Rectal smooth muscle tissue (tissue), 1 donor: ENCODE measurements around the gene GTPBP1.
A peak's percentile ranks its signal among the peaks of the same experiment; 100 is the strongest.

Source experiments
- H3K27ac ChIP-seq: one replicate; pipeline ENCODE4 v1.7.0; 2013; ENCODE audit warnings: low read depth, low read length, inconsistent platforms
- H3K27me3 ChIP-seq: one replicate; pipeline ENCODE4 v1.7.0; 2013; ENCODE audit warnings: low read length; ENCODE audit not compliant: control insufficient read depth, insufficient read depth
- H3K36me3 ChIP-seq: one replicate; pipeline ENCODE4 v1.7.0; 2013; ENCODE audit warnings: low read length; ENCODE audit not compliant: control insufficient read depth, insufficient read depth
- H3K4me1 ChIP-seq: one replicate; pipeline ENCODE4 v1.7.0; 2013; ENCODE audit warnings: low read length; ENCODE audit not compliant: control insufficient read depth, insufficient read depth
- H3K4me3 ChIP-seq: one replicate; pipeline ENCODE4 v1.7.0; 2013; ENCODE audit warnings: low read length
- H3K9ac ChIP-seq: one replicate; pipeline ENCODE4 v1.7.0; 2013; ENCODE audit warnings: low read length

Gene GTPBP1

GRCh38 chr22:38732251-38732815 lies 26.6 kb downstream of the GTPBP1 start:
- H3K27ac ChIP-seq = peak overlapping the region; percentile 38
- no peaks in the 10 kb centered on the region for H3K27me3 ChIP-seq
- no peak overlapping the region for H3K4me3 ChIP-seq
- H3K36me3 ChIP-seq = peaks cover 46% of the 10 kb centered on the region
- H3K4me1 ChIP-seq = peaks cover 23% of the 10 kb centered on the region
- no peak overlapping the region for H3K9ac ChIP-seq

DNA sequence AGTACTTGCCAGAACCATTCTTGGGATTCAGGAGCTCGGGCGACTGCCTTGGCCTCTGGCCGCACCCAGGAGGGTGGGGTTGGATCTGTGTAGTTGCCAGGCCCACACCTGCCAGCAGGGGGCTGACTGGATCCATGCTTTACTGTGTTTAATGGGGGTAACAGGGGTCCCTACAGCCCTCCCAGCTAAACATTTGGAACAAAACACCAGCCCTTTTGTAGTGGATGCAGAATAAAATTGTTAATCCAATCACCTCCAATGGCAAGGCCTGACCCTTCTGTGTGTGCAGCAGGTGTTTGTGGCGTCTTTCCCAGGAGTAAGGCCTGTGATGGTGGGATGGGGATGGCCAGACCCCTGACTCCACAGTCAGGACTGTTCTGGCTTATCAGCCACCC lies 27.6 kb downstream of the GTPBP1 start:
- peaks cover 23% of the 10 kb centered on the region for H3K4me1 ChIP-seq
- no peak overlapping the region for H3K9ac ChIP-seq
- no peaks in the 10 kb centered on the region for H3K27me3 ChIP-seq
- H3K36me3 ChIP-seq = peaks cover 46% of the 10 kb centered on the region
- H3K27ac ChIP-seq = peak overlapping the region; percentile 85
- H3K4me3 ChIP-seq = no peak overlapping the region

- peaks cover 46% of the 10 kb centered on the region for H3K36me3 ChIP-seq
- peak overlapping the region; percentile 85 for H3K27ac ChIP-seq
- H3K9ac ChIP-seq = no peak overlapping the region
- H3K27me3 ChIP-seq = no peaks in the 10 kb centered on the region
- peaks cover 23% of the 10 kb centered on the region for H3K4me1 ChIP-seq
- H3K4me3 ChIP-seq = no peak overlapping the region
These were observed 28.1 kb downstream of the GTPBP1 start for GRCh38 chr22:38733724-38734381.

DNA sequence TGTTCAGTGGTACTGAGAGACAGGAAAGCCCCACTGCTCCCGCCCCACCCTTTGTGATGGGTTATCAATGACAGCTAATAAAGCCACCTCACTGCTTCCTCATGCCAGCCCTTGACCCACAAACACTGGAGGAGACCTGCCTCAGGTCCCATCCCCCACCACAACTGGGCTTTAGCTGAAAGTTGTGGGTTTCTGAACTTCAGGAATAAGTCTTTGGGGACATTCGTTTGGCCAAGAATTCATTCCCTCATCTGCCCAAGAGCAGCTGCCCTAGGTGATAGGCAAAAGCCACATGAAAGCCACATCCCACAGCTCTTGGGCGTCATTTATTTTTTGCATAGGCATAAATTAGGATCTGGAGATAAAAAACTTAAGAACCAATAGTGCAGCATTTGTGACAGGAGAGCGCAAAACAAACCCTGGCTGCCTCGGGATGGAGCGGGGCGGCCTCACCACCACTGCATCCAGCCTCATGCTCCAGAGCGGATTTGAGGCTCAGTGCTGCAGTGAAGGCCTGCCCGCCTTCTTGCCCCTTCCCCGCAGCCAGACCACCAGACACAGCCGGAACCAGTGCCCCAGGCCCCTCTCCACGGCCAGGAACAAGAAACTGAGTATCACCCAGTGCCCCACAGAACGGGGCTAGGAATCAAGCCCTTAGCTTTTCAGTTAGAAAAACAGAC lies 28.8 kb downstream of the GTPBP1 start:
- Histone ChIP-seq H3K27me3 (no peaks in the 10 kb centered on the region), H3K36me3 (peaks cover 46% of the 10 kb centered on the region), H3K27ac (peak overlapping the region; percentile 85), H3K9ac (no peak overlapping the region), H3K4me3 (no peak overlapping the region), H3K4me1 (peaks cover 23% of the 10 kb centered on the region)

- Histone ChIP-seq H3K4me1 (peaks cover 23% of the 10 kb centered on the region), H3K9ac (no peak overlapping the region), H3K27ac (peak overlapping the region; percentile 85), H3K27me3 (no peaks in the 10 kb centered on the region), H3K4me3 (no peak overlapping the region), H3K36me3 (peaks cover 46% of the 10 kb centered on the region)
These were observed 29.4 kb downstream of the GTPBP1 start for GRCh38 chr22:38735126-38735464.

GRCh38 chr22:38735465-38736256 lies 29.9 kb downstream of the GTPBP1 start:
- H3K36me3 ChIP-seq = peaks cover 49% of the 10 kb centered on the region
- no peak overlapping the region for H3K9ac ChIP-seq

DNA sequence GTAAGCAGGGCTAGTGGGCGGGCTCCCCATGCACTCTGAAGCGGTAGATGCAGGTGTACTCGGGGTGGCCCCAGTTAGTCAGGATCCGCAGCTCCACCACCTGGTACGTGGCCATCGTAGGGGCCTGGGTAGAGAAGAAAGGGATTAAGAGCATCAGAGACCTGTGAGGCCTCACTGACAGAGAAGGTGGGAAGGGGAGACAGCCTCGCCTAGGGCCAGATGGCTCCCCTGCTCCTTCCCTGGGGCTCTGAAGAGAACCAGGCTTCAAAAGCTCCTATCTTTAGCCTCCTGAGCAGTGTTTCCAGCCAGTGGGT lies 30.5 kb downstream of the GTPBP1 start:
- Histone ChIP-seq H3K4me1 (peaks cover 23% of the 10 kb centered on the region), H3K27ac (no peak overlapping the region), H3K36me3 (peaks cover 54% of the 10 kb centered on the region), H3K27me3 (no peaks in the 10 kb centered on the region), H3K9ac (no peak overlapping the region), H3K4me3 (no peak overlapping the region)

More at GRCh38 chr22:38735465-38736256, 29.9 kb downstream of the GTPBP1 start:
- Histone ChIP-seq H3K4me1 (peaks cover 23% of the 10 kb centered on the region), H3K4me3 (no peak overlapping the region), H3K27ac (peak overlapping the region; percentile 85), H3K27me3 (no peaks in the 10 kb centered on the region)

GRCh38 chr22:38737302-38738060 lies 31.7 kb downstream of the GTPBP1 start:
- peaks cover 65% of the 10 kb centered on the region for H3K36me3 ChIP-seq
- H3K4me3 ChIP-seq = no peak overlapping the region
- H3K27ac ChIP-seq = no peak overlapping the region
- no peaks in the 10 kb centered on the region for H3K27me3 ChIP-seq
- H3K4me1 ChIP-seq = peaks cover 17% of the 10 kb centered on the region
- no peak overlapping the region for H3K9ac ChIP-seq

GRCh38 chr22:38738475-38739070 lies 32.8 kb downstream of the GTPBP1 start:
- Histone ChIP-seq H3K4me1 (peaks cover 9% of the 10 kb centered on the region), H3K36me3 (peaks cover 73% of the 10 kb centered on the region), H3K4me3 (no peak overlapping the region), H3K27ac (no peak overlapping the region), H3K9ac (no peak overlapping the region), H3K27me3 (no peaks in the 10 kb centered on the region)

- Histone ChIP-seq H3K27me3 (no peaks in the 10 kb centered on the region), H3K27ac (no peak overlapping the region), H3K36me3 (peaks cover 76% of the 10 kb centered on the region), H3K4me3 (no peak overlapping the region), H3K4me1 (peaks cover under 1% of the 10 kb centered on the region), H3K9ac (no peak overlapping the region)
These were observed 33.7 kb downstream of the GTPBP1 start for GRCh38 chr22:38739300-38740055.

- Histone ChIP-seq H3K36me3 (peaks cover 83% of the 10 kb centered on the region), H3K9ac (no peak overlapping the region), H3K27ac (no peak overlapping the region), H3K4me3 (no peak overlapping the region), H3K27me3 (no peaks in the 10 kb centered on the region), H3K4me1 (no peaks in the 10 kb centered on the region)
These were observed 34.5 kb downstream of the GTPBP1 start for GRCh38 chr22:38740116-38740723.
